Endothelial cell of umbilical vein (primary cell): ENCODE measurements around the gene TSEN2. TPM values are rescaled to one million over a fixed set of nuclear protein-coding genes. Genes with fewer than 3 reads are reported as not detected.

Experiments
- BruUV-seq: library from RNA; stranded (reverse); fragments of 400-500 nt; replicated peaks from 2 replicates; lab custom pipeline; 2021; lab: Mats Ljungman, UMichigan
- CTCF ChIA-PET: fragments of 300-600, 350-600 bp; sonication (Branson Sonifier 250); formaldehyde crosslinking; loops from one replicate; lab custom pipeline; 2021; ENCODE audit warnings: antibody characterized with exemption, inconsistent platforms; lab: Charles Lee
- POLR2A ChIA-PET: fragments of 300-600, 350-600 bp; sonication (Branson Sonifier 250); formaldehyde crosslinking; loops from one replicate; lab custom pipeline; 2021; ENCODE audit warnings: antibody characterized with exemption, inconsistent platforms; lab: Charles Lee
- DNase-seq: peaks from one replicate; pipeline ENCODE4 v3.0.0-alpha.2; 2011; ENCODE audit warnings: low read depth, low spot score
- FAIRE-seq: peaks from 2 replicates; lab custom pipeline; 2011; peaks lifted over from hg19 to GRCh38; lab: Jason Lieb, UNC
- H2AFZ ChIP-seq: 2 replicates; pipeline ENCODE4 v1.6.0; 2012; ENCODE audit warnings: low read depth, low read length, control low read depth, inconsistent platforms
- H3K27ac ChIP-seq: 2 replicates; pipeline ENCODE4 v1.5.1; 2011; ENCODE audit warnings: low read depth, mild to moderate bottlenecking, control low read depth, low read length, moderate library complexity; ENCODE audit not compliant: insufficient read depth
- H3K27me3 ChIP-seq, 2 experiments: 2 replicates each; pipeline versions ENCODE4 v1.6.0 to v1.6.1; 2011; ENCODE audit warnings: low read length in 2 of 2, mixed read lengths in 1 of 2; ENCODE audit not compliant: control insufficient read depth in 2 of 2, insufficient read depth in 2 of 2
- H3K36me3 ChIP-seq, 2 experiments: 2 replicates in 1 of 2; 3 replicates in 1 of 2; pipeline ENCODE4 v1.5.1; 2011; ENCODE audit warnings: low read length in 2 of 2, mild to moderate bottlenecking in 1 of 2, moderate library complexity in 1 of 2; ENCODE audit not compliant: control insufficient read depth in 2 of 2, insufficient read depth in 2 of 2; ENCODE audit errors: extremely low read depth in 1 of 2
- H3K4me1 ChIP-seq: 3 replicates; pipeline ENCODE4 v1.5.1; 2011; ENCODE audit warnings: mild to moderate bottlenecking, low read length; ENCODE audit not compliant: control insufficient read depth, insufficient read depth; ENCODE audit errors: extremely low read depth
- H3K4me2 ChIP-seq: 2 replicates; pipeline ENCODE4 v1.6.1; 2011; ENCODE audit warnings: low read length, control low read depth, mixed read lengths; ENCODE audit not compliant: insufficient read depth
- H3K4me3 ChIP-seq, 3 experiments: fragments of 200-600 bp in 1 of 3; sonication (generic), shearing (Covaris generic) in 1 of 3; replicated peaks in 1 of 3; 2 replicates each; pipeline ENCODE4 v1.5.1; 2011 to 2016; ENCODE audit warnings: control low read depth in 3 of 3, low read length in 3 of 3, mild to moderate bottlenecking in 2 of 3, inconsistent platforms in 1 of 3, low read depth in 1 of 3, moderate library complexity in 1 of 3; ENCODE audit not compliant: insufficient read depth in 1 of 3
- H3K79me2 ChIP-seq: 2 replicates; pipeline ENCODE4 v1.6.0; 2012; ENCODE audit warnings: low read length, inconsistent platforms; ENCODE audit not compliant: control insufficient read depth, insufficient read depth
- H3K9ac ChIP-seq: replicated peaks from 2 replicates; pipeline ENCODE3; 2011; ENCODE audit warnings: low read length, control low read depth; ENCODE audit not compliant: insufficient read depth; ENCODE audit errors: extremely low read depth
- H3K9me1 ChIP-seq: replicated peaks from 3 replicates; pipeline ENCODE4 v1.6.0; 2011; ENCODE audit warnings: mild to moderate bottlenecking, low read length; ENCODE audit not compliant: control insufficient read depth, insufficient read depth; ENCODE audit errors: extremely low read depth
- H3K9me3 ChIP-seq: replicated peaks from 2 replicates; pipeline ENCODE4 v1.5.1; 2012; ENCODE audit warnings: low read length, inconsistent platforms; ENCODE audit not compliant: control insufficient read depth, insufficient read depth
- H4K20me1 ChIP-seq: replicated peaks from 2 replicates; pipeline ENCODE3; 2011; ENCODE audit warnings: mild to moderate bottlenecking, low read length; ENCODE audit not compliant: control insufficient read depth, insufficient read depth; ENCODE audit errors: extremely low read depth
- CTCF ChIP-seq, 2 donors: IDR thresholded peaks; 1 replicate in 1 of 2; 2 replicates in 1 of 2; pipeline ENCODE4 v1.5.1; 2011; ENCODE audit warnings: low read length in 2 of 2, mild to moderate bottlenecking in 2 of 2, moderate library complexity in 2 of 2, control low read depth in 1 of 2, inconsistent platforms in 1 of 2, low read depth in 1 of 2; ENCODE audit not compliant: insufficient read depth in 1 of 2; ENCODE audit errors: extremely low read depth in 1 of 2
- EZH2 ChIP-seq: IDR thresholded peaks from 2 replicates; pipeline ENCODE4 v1.6.1; 2012; ENCODE audit warnings: borderline replicate concordance, low read depth, mild to moderate bottlenecking, moderate library complexity, low read length, inconsistent platforms; ENCODE audit not compliant: severe bottlenecking
- GATA2 ChIP-seq: IDR thresholded peaks from 2 replicates; pipeline ENCODE4 v1.7.0; 2011; ENCODE audit warnings: low read depth, mild to moderate bottlenecking, moderate library complexity, mixed read lengths, low read length; ENCODE audit not compliant: insufficient read length, insufficient read depth
- JUN ChIP-seq: IDR thresholded peaks from 2 replicates; pipeline ENCODE4 v1.6.1; 2011; ENCODE audit warnings: borderline replicate concordance, low read depth; ENCODE audit not compliant: insufficient read length, insufficient read depth
- MAX ChIP-seq: IDR thresholded peaks from 2 replicates; pipeline ENCODE4 v1.6.1; 2011; ENCODE audit not compliant: insufficient read depth, insufficient read length
- MYC ChIP-seq: IDR thresholded peaks from one replicate; pipeline ENCODE4 v1.6.1; 2011; ENCODE audit warnings: mild to moderate bottlenecking, low read depth, low read length
- POLR2A ChIP-seq: IDR thresholded peaks from 2 replicates; pipeline ENCODE4 v1.6.1; 2012; ENCODE audit warnings: low read depth, mild to moderate bottlenecking, control low read depth, low read length
- POLR2AphosphoS5 ChIP-seq: IDR thresholded peaks from 2 replicates; pipeline ENCODE4 v1.6.1; 2012; ENCODE audit warnings: low read depth, mild to moderate bottlenecking, control low read depth, low read length, moderate library complexity; ENCODE audit not compliant: insufficient read depth
- dilution Hi-C: fragments of 300-500 bp; cut with MboI; formaldehyde crosslinking; loops from one replicate; pipeline ENCODE4 v1.15.0; 2019; ENCODE audit warnings: low sequenced_read_pairs; ENCODE audit not compliant: extremely low pct_ligation_motif_present
- intact Hi-C: fragments of 100-400 bp; cut with micrococcal nuclease; formaldehyde crosslinking; loops from one replicate; pipeline ENCODE4 v1.10.0; 2022
- polyA plus RNA-seq, 4 experiments: library from polyadenylated mRNA; depleted of rRNA in 3 of 4; stranded (reverse) in 3 of 4; unstranded in 1 of 4; fragments of >200 nt; gene quantifications; 2 replicates each; pipeline versions ENCODE4 v1.2.1 to v1.2.3, GENCODE V29; 2011 to 2012; ENCODE audit warnings: missing spikeins in 1 of 4
- total RNA-seq: library from RNA; stranded (reverse); gene quantifications from 2 replicates; pipeline ENCODE4 v1.2.3, GENCODE V29; 2021

Gene TSEN2
- total and polyA plus RNA-seq, 2 donors (not counting 3 experiments of a cell fraction or from before 2014, with no cell fraction given): 8.3 to 12.1 TPM

- TF ChIP-seq JUN (no peak), CTCF (IDR thresholded peaks at IDR 0.05; ENCODE audit: extremely low read depth in 1 of 2, insufficient read depth in 1 of 2, low read depth in 1 of 2, low read length in 2 of 2) (no peak), POLR2A (no peak), GATA2 (no peak), POLR2AphosphoS5 (no peak)
- Histone ChIP-seq H3K36me3 (no peaks in the 10 kb centered on the region), H3K9ac (no peak overlapping the region), H3K27me3 (no peaks in the 10 kb centered on the region), H3K4me3 (no peak overlapping the region), H2AFZ (no peak overlapping the region), H3K79me2 (no peaks in the 10 kb centered on the region), H3K4me2 (no peak overlapping the region), H3K9me3 (no peaks in the 10 kb centered on the region), H4K20me1 (no peaks in the 10 kb centered on the region), H3K27ac (no peak overlapping the region), H3K4me1 (no peaks in the 10 kb centered on the region), H3K9me1 (no peaks in the 10 kb centered on the region)
- dilution Hi-C loops (no loop called here), intact Hi-C loops (no loop called here)
- POLR2A ChIA-PET: no interaction called here
- FAIRE-seq (no peak), DNase-seq (no peak)
- CTCF ChIA-PET: interaction anchor here (1.2 to 1.5 kb wide), 2 partner anchors 13 to 21 kb away, joined by 3 read pairs; no protein-coding TSS in a partner anchor
- BruUV-seq: no TSS peak
Observed at GRCh38 chr3:12521010-12521409, 36.7 kb downstream of the TSEN2 start.

- CTCF ChIA-PET: no interaction called here
- no peak overlapping the region for H3K4me3 ChIP-seq
- no peaks in the 10 kb centered on the region for H3K9me1 ChIP-seq
- POLR2A ChIA-PET: interaction anchor here (0.6 kb wide), 1 partner anchor 82 kb away, joined by 8 read pairs; no protein-coding TSS in a partner anchor
- no peak overlapping the region for H2AFZ ChIP-seq
- TF ChIP-seq GATA2: no peak
- no peak for TF ChIP-seq EZH2
- no peak for TF ChIP-seq MYC
- TF ChIP-seq MAX: no peak
- TF ChIP-seq POLR2AphosphoS5: no peak
- H3K4me1 ChIP-seq: no peaks in the 10 kb centered on the region
- FAIRE-seq (no peak), DNase-seq (no peak)
- intact Hi-C loops: no loop called here
- no peak overlapping the region for H3K27ac ChIP-seq
- no peaks in the 10 kb centered on the region for H3K36me3 ChIP-seq
- BruUV-seq: no TSS peak
- no peaks in the 10 kb centered on the region for H3K79me2 ChIP-seq
- no peaks in the 10 kb centered on the region for H4K20me1 ChIP-seq
- no peaks in the 10 kb centered on the region for H3K27me3 ChIP-seq
- H3K9ac ChIP-seq: no peak overlapping the region
- H3K4me2 ChIP-seq: no peak overlapping the region
- dilution Hi-C loops: no loop called here
- H3K9me3 ChIP-seq: no peaks in the 10 kb centered on the region
Observed at GRCh38 chr3:12522721-12523120, 38.4 kb downstream of the TSEN2 start.
